ENCODE data around the gene SFT2D1.
"Not testable (repeated sequence)": the region's sequence is repeated elsewhere in the genome, so short reads cannot be mapped to it uniquely, and the experiment has no call there.

Gene SFT2D1

GRCh38 chr6:166342349-166343149 lies at the start of gene SFT2D1:
TSS of gene SFT2D1 (minus strand) at chr6:166342545. CDS start at chr6:166342481, 64 bp downstream.
- DNase-seq (ENCODE audit: low read depth) = peak; percentile 34

GRCh38 chr6:166389119-166389518 lies 46.8 kb upstream of the SFT2D1 start:
- DNase-seq (ENCODE audit: low read depth) = no peak

GRCh38 chr6:166388290-166389004 lies 46.1 kb upstream of the SFT2D1 start:
- DNase-seq (ENCODE audit: low read depth) = no peak

- no peak for DNase-seq (ENCODE audit: low read depth)
These were observed 45.4 kb upstream of the SFT2D1 start for GRCh38 chr6:166387642-166388289.

- not testable (repeated sequence) for DNase-seq (ENCODE audit: low read depth)
These were observed 44.8 kb upstream of the SFT2D1 start for GRCh38 chr6:166387098-166387497.

- DNase-seq (ENCODE audit: low read depth) = no peak
These were observed 43.8 kb upstream of the SFT2D1 start for GRCh38 chr6:166386111-166386510.

GRCh38 chr6:166383802-166384363 lies 41.5 kb upstream of the SFT2D1 start:
- DNase-seq (ENCODE audit: low read depth) = not testable (repeated sequence)

- peak; percentile 64 for DNase-seq (ENCODE audit: low read depth)
These were observed 40.8 kb upstream of the SFT2D1 start, which contains the start of gene MPC1 for GRCh38 chr6:166382933-166383801. TSS of gene MPC1 (minus strand) at chr6:166382940. CDS start at chr6:166382876, 64 bp downstream.

- no peak for DNase-seq (ENCODE audit: low read depth)
These were observed 40.2 kb upstream of the SFT2D1 start for GRCh38 chr6:166382500-166382932.

GRCh38 chr6:166381733-166382499 lies 39.6 kb upstream of the SFT2D1 start:
- DNase-seq (ENCODE audit: low read depth) = no peak

GRCh38 chr6:166381381-166381732 lies 39.0 kb upstream of the SFT2D1 start:
- no peak for DNase-seq (ENCODE audit: low read depth)

GRCh38 chr6:166379800-166380199 lies 37.5 kb upstream of the SFT2D1 start:
- no peak for DNase-seq (ENCODE audit: low read depth)

- no peak for DNase-seq (ENCODE audit: low read depth)
These were observed 36.8 kb upstream of the SFT2D1 start for GRCh38 chr6:166379103-166379586.

GRCh38 chr6:166377721-166378120 lies 35.4 kb upstream of the SFT2D1 start:
- no peak for DNase-seq (ENCODE audit: low read depth)

GRCh38 chr6:166375013-166375412 lies 32.7 kb upstream of the SFT2D1 start:
- no peak for DNase-seq (ENCODE audit: low read depth)

GRCh38 chr6:166370489-166370888 lies 28.1 kb upstream of the SFT2D1 start:
- DNase-seq (ENCODE audit: low read depth) = no peak

GRCh38 chr6:166369782-166370181 lies 27.4 kb upstream of the SFT2D1 start:
- DNase-seq (ENCODE audit: low read depth) = no peak

- no peak for DNase-seq (ENCODE audit: low read depth)
These were observed 24.6 kb upstream of the SFT2D1 start for GRCh38 chr6:166366921-166367320.

- DNase-seq (ENCODE audit: low read depth) = no peak
These were observed 23.5 kb upstream of the SFT2D1 start for GRCh38 chr6:166365806-166366205.

GRCh38 chr6:166365221-166365620 lies 22.9 kb upstream of the SFT2D1 start:
- DNase-seq (ENCODE audit: low read depth) = no peak
